Measurements from ENCODE around the gene MYOD1. TPM values are rescaled to one million over a fixed set of nuclear protein-coding genes. Genes with fewer than 3 reads are reported as not detected.

MYOD1 gene
- total and polyA plus RNA-seq, 9 of the 15 experiments (the other 6 are each of a cell fraction or from before 2014, with no cell fraction given) = not detected

DNA sequence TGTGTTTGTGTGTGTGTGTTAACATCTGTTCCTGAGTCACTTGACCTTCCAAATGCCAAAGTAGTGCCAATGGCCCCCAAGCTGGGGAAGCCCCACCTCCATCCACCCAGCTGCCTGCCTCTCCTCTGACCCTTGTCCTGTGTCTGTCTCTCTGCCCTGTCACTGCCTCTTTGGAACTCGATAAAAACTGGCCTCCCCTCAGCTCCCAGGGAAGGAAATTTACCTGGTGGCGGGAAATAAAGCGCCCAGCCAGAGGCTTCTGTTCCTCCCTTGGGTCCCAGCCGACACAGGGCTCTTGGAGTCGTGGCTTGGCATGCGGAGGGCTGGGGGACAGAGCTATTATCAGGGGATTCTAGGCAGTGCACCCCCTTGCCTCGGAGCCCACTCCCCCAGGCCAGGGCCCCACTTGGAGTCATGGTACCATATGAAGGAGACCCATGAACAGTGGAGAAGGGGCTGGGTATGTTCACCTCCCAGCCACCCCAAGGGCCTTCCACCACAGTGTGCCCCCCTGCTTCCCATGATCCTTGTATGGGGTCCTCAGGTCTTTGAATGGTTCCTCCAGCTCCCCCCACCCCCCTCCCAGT is 21.4 kb downstream of the MYOD1 start (continued):
- TF ChIP-seq, protein P1, sequence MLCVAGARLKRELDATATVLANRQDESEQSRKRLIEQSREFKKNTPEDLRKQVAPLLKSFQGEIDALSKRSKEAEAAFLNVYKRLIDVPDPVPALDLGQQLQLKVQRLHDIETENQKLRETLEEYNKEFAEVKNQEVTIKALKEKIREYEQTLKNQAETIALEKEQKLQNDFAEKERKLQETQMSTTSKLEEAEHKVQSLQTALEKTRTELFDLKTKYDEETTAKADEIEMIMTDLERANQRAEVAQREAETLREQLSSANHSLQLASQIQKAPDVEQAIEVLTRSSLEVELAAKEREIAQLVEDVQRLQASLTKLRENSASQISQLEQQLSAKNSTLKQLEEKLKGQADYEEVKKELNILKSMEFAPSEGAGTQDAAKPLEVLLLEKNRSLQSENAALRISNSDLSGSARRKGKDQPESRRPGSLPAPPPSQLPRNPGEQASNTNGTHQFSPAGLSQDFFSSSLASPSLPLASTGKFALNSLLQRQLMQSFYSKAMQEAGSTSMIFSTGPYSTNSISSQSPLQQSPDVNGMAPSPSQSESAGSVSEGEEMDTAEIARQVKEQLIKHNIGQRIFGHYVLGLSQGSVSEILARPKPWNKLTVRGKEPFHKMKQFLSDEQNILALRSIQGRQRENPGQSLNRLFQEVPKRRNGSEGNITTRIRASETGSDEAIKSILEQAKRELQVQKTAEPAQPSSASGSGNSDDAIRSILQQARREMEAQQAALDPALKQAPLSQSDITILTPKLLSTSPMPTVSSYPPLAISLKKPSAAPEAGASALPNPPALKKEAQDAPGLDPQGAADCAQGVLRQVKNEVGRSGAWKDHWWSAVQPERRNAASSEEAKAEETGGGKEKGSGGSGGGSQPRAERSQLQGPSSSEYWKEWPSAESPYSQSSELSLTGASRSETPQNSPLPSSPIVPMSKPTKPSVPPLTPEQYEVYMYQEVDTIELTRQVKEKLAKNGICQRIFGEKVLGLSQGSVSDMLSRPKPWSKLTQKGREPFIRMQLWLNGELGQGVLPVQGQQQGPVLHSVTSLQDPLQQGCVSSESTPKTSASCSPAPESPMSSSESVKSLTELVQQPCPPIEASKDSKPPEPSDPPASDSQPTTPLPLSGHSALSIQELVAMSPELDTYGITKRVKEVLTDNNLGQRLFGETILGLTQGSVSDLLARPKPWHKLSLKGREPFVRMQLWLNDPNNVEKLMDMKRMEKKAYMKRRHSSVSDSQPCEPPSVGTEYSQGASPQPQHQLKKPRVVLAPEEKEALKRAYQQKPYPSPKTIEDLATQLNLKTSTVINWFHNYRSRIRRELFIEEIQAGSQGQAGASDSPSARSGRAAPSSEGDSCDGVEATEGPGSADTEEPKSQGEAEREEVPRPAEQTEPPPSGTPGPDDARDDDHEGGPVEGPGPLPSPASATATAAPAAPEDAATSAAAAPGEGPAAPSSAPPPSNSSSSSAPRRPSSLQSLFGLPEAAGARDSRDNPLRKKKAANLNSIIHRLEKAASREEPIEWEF (CRISPR knock-in tag; IDR thresholded peaks at IDR 0.05) = no peak
- no peak for TF ChIP-seq MAZ (CRISPR knock-in tag; conservative IDR thresholded peaks at IDR 0.05 in 1 of 2, IDR thresholded peaks at IDR 0.05 in 1 of 2)

DNA sequence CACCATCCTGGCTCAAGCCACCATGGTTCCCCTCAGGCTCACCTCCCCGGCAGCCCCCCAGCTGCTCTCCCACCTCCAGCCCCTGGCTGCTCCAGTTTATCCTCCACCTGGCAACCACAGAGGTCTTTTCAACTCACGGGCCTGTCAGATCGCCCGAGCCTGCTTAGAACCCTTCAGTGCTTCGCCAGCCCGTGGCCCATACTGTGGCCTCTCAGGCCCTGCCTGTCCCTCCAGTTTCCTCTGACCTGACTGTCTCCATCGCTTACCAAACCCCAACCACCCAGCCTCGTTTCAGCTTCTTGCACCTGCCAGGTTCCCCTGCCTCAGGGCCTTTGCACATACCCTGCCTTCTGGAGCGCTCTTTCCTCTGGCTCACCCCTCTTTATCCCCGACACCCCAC is 22.1 kb downstream of the MYOD1 start:
- in situ Hi-C loops (cut with MboI) = no loop called here

More for the DNA sequence above, 22.1 kb downstream of the MYOD1 start:
- ChIA-PET POLR2A (interaction anchor here (0.5 to 0.6 kb wide), 2 partner anchors 40 to 237 kb away, joined by 3 read pairs; no protein-coding TSS in a partner anchor), CTCF (ENCODE audit: low intra/inter-chr PET ratio) (no interaction called here)
- Histone ChIP-seq H3K27me3 (ENCODE audit: control insufficient read depth in 2 of 2, insufficient read depth in 2 of 2, low read length in 2 of 2) (peaks cover 9 to 75% of the 10 kb centered on the region in 2 experiments; a peak in 4 of 5 replicates), H3K4me2 (ENCODE audit: insufficient read depth, low read length) (no peak overlapping the region), H2AFZ (ENCODE audit: low read depth, low read length) (no peak overlapping the region), H3K4me1 (replicated peaks in 1 of 2; ENCODE audit: control insufficient read depth in 2 of 2, insufficient read depth in 2 of 2, low read length in 2 of 2) (peaks cover 0 to 5% of the 10 kb centered on the region in 2 experiments; a peak in 3 of 5 replicates), H3K4me3 (no peak overlapping the region), H3K9me1 (ENCODE audit: control insufficient read depth, insufficient read depth, low read length) (no peaks in the 10 kb centered on the region), H3K9ac (ENCODE audit: insufficient read depth in 1 of 2, low read depth in 2 of 2, low read length in 2 of 2) (no peak overlapping the region; a peak in 1 of 4 replicates), H3K36me3 (ENCODE audit: control insufficient read depth, insufficient read depth, low read length) (no peaks in the 10 kb centered on the region), H4K20me1 (replicated peaks; ENCODE audit: control insufficient read depth, insufficient read depth, low read length) (peaks cover 20% of the 10 kb centered on the region; the same call in 1 of the 2 replicates), H3K27ac (ENCODE audit: extremely low read depth, low read depth, low read length) (no peak overlapping the region), H3K9me3 (replicated peaks; ENCODE audit: control insufficient read depth, insufficient read depth, low read depth, low read length) (no peaks in the 10 kb centered on the region), H3K79me2 (ENCODE audit: control insufficient read depth, insufficient read depth, low read length) (no peaks in the 10 kb centered on the region)
- WGBS (ENCODE audit: insufficient coverage, low coverage, missing lambda C conversion rate) = 2% methylated on average over 10 of the region's 10 CpGs
- DNase-seq (ENCODE audit: extremely low read depth in 1 of 4, low spot score in 3 of 4) = no peak
- TF ChIP-seq SP1 (CRISPR knock-in tag; IDR thresholded peaks at IDR 0.05) = no peak
- TF ChIP-seq, protein P2, sequence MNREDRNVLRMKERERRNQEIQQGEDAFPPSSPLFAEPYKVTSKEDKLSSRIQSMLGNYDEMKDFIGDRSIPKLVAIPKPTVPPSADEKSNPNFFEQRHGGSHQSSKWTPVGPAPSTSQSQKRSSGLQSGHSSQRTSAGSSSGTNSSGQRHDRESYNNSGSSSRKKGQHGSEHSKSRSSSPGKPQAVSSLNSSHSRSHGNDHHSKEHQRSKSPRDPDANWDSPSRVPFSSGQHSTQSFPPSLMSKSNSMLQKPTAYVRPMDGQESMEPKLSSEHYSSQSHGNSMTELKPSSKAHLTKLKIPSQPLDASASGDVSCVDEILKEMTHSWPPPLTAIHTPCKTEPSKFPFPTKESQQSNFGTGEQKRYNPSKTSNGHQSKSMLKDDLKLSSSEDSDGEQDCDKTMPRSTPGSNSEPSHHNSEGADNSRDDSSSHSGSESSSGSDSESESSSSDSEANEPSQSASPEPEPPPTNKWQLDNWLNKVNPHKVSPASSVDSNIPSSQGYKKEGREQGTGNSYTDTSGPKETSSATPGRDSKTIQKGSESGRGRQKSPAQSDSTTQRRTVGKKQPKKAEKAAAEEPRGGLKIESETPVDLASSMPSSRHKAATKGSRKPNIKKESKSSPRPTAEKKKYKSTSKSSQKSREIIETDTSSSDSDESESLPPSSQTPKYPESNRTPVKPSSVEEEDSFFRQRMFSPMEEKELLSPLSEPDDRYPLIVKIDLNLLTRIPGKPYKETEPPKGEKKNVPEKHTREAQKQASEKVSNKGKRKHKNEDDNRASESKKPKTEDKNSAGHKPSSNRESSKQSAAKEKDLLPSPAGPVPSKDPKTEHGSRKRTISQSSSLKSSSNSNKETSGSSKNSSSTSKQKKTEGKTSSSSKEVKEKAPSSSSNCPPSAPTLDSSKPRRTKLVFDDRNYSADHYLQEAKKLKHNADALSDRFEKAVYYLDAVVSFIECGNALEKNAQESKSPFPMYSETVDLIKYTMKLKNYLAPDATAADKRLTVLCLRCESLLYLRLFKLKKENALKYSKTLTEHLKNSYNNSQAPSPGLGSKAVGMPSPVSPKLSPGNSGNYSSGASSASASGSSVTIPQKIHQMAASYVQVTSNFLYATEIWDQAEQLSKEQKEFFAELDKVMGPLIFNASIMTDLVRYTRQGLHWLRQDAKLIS (CRISPR knock-in tag; IDR thresholded peaks at IDR 0.05) = no peak
- ATAC-seq = no peak
- no TSS peak for BruUV-seq (replicated peaks)
- no peak for FAIRE-seq
- intact Hi-C loops (cut with micrococcal nuclease) = no loop called here
